C4-2B (cell line): ENCODE data around the gene MICAL2.

Experiments
- H3K27ac ChIP-seq: fragments of 450-650 bp; 2 replicates; pipeline ENCODE4 v1.5.1; 2017
- CTCF ChIP-seq: fragments of 450-650 bp; conservative IDR thresholded peaks from 2 replicates; pipeline ENCODE4 v1.5.1; 2017; ENCODE audit warnings: mild to moderate bottlenecking
- ZFX ChIP-seq: fragments of 450-650 bp; IDR thresholded peaks from 2 replicates; pipeline ENCODE4 v1.6.1; 2017

The MICAL2 gene

GRCh38 chr11:12164061-12165014 is 53.9 kb downstream of the MICAL2 start:
- H3K27ac ChIP-seq, result no peak overlapping the region

GRCh38 chr11:12165237-12165875 is 55.0 kb downstream of the MICAL2 start:
- no peak for TF ChIP-seq CTCF
- no peak for TF ChIP-seq ZFX
- H3K27ac ChIP-seq, result no peak overlapping the region

More at GRCh38 chr11:12164061-12165014, 53.9 kb downstream of the MICAL2 start:
- TF ChIP-seq ZFX (no peak), CTCF (no peak)

- TF ChIP-seq ZFX (no peak), CTCF (no peak)
- no peak overlapping the region for H3K27ac ChIP-seq
Observed at GRCh38 chr11:12166299-12167060, 56.1 kb downstream of the MICAL2 start.

- no peak overlapping the region for H3K27ac ChIP-seq
- TF ChIP-seq CTCF, result no peak
- no peak for TF ChIP-seq ZFX
Observed at GRCh38 chr11:12167061-12168000, 56.9 kb downstream of the MICAL2 start.

GRCh38 chr11:12168114-12168513 is 57.7 kb downstream of the MICAL2 start:
- TF ChIP-seq ZFX (no peak), CTCF (no peak)
- H3K27ac ChIP-seq, result no peak overlapping the region

- no peak overlapping the region for H3K27ac ChIP-seq
- TF ChIP-seq CTCF, result no peak
Observed at GRCh38 chr11:12169822-12170221, 59.4 kb downstream of the MICAL2 start.
